Panc1 (cell line): ENCODE data around the gene FSTL4. TPM values are rescaled to one million over a fixed set of nuclear protein-coding genes. Genes with fewer than 3 reads are reported as not detected.
A peak's percentile ranks its signal among the peaks of the same experiment; 100 is the strongest.

Experiments used
- ATAC-seq: fragments of 200-7000 bp; cut with Tn5 transposase; 2 replicates; pipeline ENCODE4 v1.9.1; 2020; ENCODE audit warnings: mild to moderate bottlenecking, moderate library complexity
- BruUV-seq: library from RNA; stranded (reverse); fragments of 400-500 nt; replicated peaks from 2 replicates; lab custom pipeline; 2021; lab: Mats Ljungman, UMichigan
- CTCF ChIA-PET: fragments of 300-600 bp; sonication (Branson Sonifier 250); formaldehyde crosslinking; loops from one replicate; lab custom pipeline; 2022; ENCODE audit warnings: antibody characterized with exemption; lab: Charles Lee
- POLR2A ChIA-PET: fragments of 300-600 bp; sonication (Branson Sonifier 250); formaldehyde crosslinking; loops from one replicate; lab custom pipeline; 2022; ENCODE audit warnings: antibody characterized with exemption; lab: Charles Lee
- DNase-seq: peaks from one replicate; pipeline ENCODE4 v3.0.0-alpha.2; 2010; ENCODE audit warnings: low read depth, low spot score
- H3K27ac ChIP-seq: 2 replicates; pipeline ENCODE4 v1.5.1; 2011; ENCODE audit warnings: mild to moderate bottlenecking, low read length, inconsistent platforms
- H3K27me3 ChIP-seq: fragments of 200-500 bp; sonication (Bioruptor generic); 2 replicates; pipeline ENCODE4 v1.6.0; 2014; ENCODE audit warnings: low read length, inconsistent platforms; ENCODE audit not compliant: control insufficient read depth, insufficient read depth
- H3K36me3 ChIP-seq: fragments of 200-500 bp; sonication (Bioruptor generic); 2 replicates; pipeline ENCODE4 v1.5.1; 2014; ENCODE audit warnings: inconsistent platforms, mild to moderate bottlenecking, low read length, moderate library complexity; ENCODE audit not compliant: control insufficient read depth, insufficient read depth
- H3K4me1 ChIP-seq: 2 replicates; pipeline ENCODE4 v1.5.1; 2011; ENCODE audit warnings: inconsistent platforms, mild to moderate bottlenecking, low read length, moderate library complexity; ENCODE audit not compliant: control insufficient read depth, insufficient read depth
- H3K4me3 ChIP-seq, 2 experiments: 2 replicates each; pipeline ENCODE4 v1.5.1; 2011 to 2012; ENCODE audit warnings: low read depth in 2 of 2, low read length in 2 of 2, mild to moderate bottlenecking in 2 of 2, inconsistent platforms in 1 of 2, moderate library complexity in 1 of 2
- H3K9me3 ChIP-seq: fragments of 200-500 bp; sonication (Bioruptor generic); 2 replicates; pipeline ENCODE4 v1.5.1; 2014; ENCODE audit warnings: low read depth, mild to moderate bottlenecking, inconsistent platforms, low read length, moderate library complexity; ENCODE audit not compliant: control insufficient read depth, insufficient read depth
- POLR2AphosphoS5 ChIP-seq: IDR thresholded peaks from 2 replicates; pipeline ENCODE4 v1.6.1; 2012; ENCODE audit warnings: mild to moderate bottlenecking, low read depth, low read length, moderate library complexity
- SIN3A ChIP-seq: IDR thresholded peaks from 2 replicates; pipeline ENCODE4 v1.6.1; 2012; ENCODE audit warnings: low read depth, mild to moderate bottlenecking, low read length, moderate library complexity, borderline replicate concordance; ENCODE audit not compliant: insufficient read depth
- TCF7L2 ChIP-seq: IDR thresholded peaks from 2 replicates; pipeline ENCODE4 v1.6.1; 2011; ENCODE audit warnings: mild to moderate bottlenecking, low read depth, low read length, inconsistent platforms
- in situ Hi-C: cut with HindIII; loops from 2 replicates; pipeline ENCODE4 v1.10.0; 2016; ENCODE audit warnings: low sequenced_read_pairs, low pct_unique_long_range_greater_than_20kb
- intact Hi-C: fragments of 100-400 bp; cut with micrococcal nuclease; formaldehyde crosslinking; loops from one replicate; pipeline ENCODE4 v1.10.0; 2022; ENCODE audit not compliant: unreplicated experiment
- total RNA-seq: library from RNA; stranded (reverse); gene quantifications from one replicate; pipeline ENCODE4 v1.2.1, GENCODE V29; 2021; ENCODE audit not compliant: unreplicated experiment
- TF ChIP-seq, protein P1 (sequence below): fragments of 450-650 bp; IDR thresholded peaks from 2 replicates; pipeline ENCODE4 v1.5.1; 2017; ENCODE audit warnings: mild to moderate bottlenecking
- TF ChIP-seq, protein P2 (sequence below), 2 experiments: IDR thresholded peaks; 2 replicates each; pipeline ENCODE4 v1.6.1; 2011 to 2012; ENCODE audit warnings: low read depth in 2 of 2, control low read depth in 1 of 2, low read length in 1 of 2, mild to moderate bottlenecking in 1 of 2, moderate library complexity in 1 of 2; ENCODE audit not compliant: insufficient read depth in 1 of 2

The FSTL4 gene
- total RNA-seq, 1 experiment from 2014 or later = 0.18 TPM

DNA sequence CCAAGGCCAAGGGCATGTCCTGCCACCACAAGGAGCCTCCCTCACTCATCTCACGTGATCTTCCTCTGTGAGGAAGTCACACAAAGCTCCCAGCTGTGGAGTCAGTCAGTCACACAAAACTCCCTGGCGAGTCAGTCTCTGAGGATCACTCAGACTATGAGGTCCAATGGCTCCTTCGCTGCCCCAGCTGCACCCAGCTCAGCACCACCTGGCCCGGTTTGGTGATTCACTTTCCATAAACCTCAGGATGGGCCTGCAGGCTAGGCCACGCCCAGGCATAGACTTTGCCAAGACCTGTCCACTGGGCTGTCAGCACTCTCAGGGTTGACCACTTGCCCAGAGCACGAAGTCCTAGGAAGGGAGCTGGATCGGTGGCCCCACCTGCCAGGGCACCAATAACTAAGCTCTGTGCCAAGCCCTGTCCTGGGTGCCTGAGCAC is 326.7 kb downstream of the FSTL4 start:
- DNase-seq = peak; percentile 25
- no peak overlapping the region for H3K27ac ChIP-seq
- no peaks in the 10 kb centered on the region for H3K4me1 ChIP-seq
- H3K4me3 ChIP-seq = no peak overlapping the region
- H3K9me3 ChIP-seq = no peaks in the 10 kb centered on the region
- peak; percentile 56 for ATAC-seq
- TF ChIP-seq, protein P1, sequence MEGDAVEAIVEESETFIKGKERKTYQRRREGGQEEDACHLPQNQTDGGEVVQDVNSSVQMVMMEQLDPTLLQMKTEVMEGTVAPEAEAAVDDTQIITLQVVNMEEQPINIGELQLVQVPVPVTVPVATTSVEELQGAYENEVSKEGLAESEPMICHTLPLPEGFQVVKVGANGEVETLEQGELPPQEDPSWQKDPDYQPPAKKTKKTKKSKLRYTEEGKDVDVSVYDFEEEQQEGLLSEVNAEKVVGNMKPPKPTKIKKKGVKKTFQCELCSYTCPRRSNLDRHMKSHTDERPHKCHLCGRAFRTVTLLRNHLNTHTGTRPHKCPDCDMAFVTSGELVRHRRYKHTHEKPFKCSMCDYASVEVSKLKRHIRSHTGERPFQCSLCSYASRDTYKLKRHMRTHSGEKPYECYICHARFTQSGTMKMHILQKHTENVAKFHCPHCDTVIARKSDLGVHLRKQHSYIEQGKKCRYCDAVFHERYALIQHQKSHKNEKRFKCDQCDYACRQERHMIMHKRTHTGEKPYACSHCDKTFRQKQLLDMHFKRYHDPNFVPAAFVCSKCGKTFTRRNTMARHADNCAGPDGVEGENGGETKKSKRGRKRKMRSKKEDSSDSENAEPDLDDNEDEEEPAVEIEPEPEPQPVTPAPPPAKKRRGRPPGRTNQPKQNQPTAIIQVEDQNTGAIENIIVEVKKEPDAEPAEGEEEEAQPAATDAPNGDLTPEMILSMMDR = no peak
- no peak for TF ChIP-seq SIN3A
- no peak for TF ChIP-seq TCF7L2
- TF ChIP-seq, protein P2, sequence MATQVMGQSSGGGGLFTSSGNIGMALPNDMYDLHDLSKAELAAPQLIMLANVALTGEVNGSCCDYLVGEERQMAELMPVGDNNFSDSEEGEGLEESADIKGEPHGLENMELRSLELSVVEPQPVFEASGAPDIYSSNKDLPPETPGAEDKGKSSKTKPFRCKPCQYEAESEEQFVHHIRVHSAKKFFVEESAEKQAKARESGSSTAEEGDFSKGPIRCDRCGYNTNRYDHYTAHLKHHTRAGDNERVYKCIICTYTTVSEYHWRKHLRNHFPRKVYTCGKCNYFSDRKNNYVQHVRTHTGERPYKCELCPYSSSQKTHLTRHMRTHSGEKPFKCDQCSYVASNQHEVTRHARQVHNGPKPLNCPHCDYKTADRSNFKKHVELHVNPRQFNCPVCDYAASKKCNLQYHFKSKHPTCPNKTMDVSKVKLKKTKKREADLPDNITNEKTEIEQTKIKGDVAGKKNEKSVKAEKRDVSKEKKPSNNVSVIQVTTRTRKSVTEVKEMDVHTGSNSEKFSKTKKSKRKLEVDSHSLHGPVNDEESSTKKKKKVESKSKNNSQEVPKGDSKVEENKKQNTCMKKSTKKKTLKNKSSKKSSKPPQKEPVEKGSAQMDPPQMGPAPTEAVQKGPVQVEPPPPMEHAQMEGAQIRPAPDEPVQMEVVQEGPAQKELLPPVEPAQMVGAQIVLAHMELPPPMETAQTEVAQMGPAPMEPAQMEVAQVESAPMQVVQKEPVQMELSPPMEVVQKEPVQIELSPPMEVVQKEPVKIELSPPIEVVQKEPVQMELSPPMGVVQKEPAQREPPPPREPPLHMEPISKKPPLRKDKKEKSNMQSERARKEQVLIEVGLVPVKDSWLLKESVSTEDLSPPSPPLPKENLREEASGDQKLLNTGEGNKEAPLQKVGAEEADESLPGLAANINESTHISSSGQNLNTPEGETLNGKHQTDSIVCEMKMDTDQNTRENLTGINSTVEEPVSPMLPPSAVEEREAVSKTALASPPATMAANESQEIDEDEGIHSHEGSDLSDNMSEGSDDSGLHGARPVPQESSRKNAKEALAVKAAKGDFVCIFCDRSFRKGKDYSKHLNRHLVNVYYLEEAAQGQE (IDR thresholded peaks at IDR 0.05; ENCODE audit: insufficient read depth in 1 of 2, low read depth in 2 of 2, low read length in 1 of 2) = no peak
- no peak for TF ChIP-seq POLR2AphosphoS5
- in situ Hi-C loops = no loop called here
- intact Hi-C loops = no loop called here
- no peaks in the 10 kb centered on the region for H3K27me3 ChIP-seq
- CTCF ChIA-PET = no interaction called here
- no TSS peak for BruUV-seq
- H3K36me3 ChIP-seq = no peaks in the 10 kb centered on the region
- POLR2A ChIA-PET = interaction anchor here (0.6 kb wide), 1 partner anchor 59 kb away, joined by 3 read pairs; no protein-coding TSS in a partner anchor

DNA sequence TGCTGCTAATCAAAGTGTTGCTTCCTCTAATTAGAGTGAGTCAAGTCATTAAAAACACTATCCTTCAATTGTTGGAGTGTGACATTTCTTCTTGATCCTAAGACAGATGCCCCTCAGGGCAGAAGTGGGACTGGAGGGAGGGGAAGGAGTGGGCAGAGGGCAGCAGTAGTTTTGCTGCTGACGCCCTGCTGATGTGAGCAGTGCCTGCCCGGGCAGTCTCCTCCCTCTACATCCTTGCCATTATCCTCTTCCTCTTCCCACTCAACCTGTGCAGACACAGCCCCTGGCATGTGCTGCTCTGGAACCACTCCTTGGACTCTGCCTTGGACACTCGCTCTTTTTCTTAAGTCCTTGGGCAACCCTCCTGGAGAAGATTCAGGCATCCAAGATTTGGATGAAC is 328.0 kb downstream of the FSTL4 start:
- H3K27ac ChIP-seq = no peak overlapping the region
- H3K4me1 ChIP-seq = no peaks in the 10 kb centered on the region
- H3K36me3 ChIP-seq = no peaks in the 10 kb centered on the region
- no peaks in the 10 kb centered on the region for H3K9me3 ChIP-seq
- in situ Hi-C loops (no loop called here), intact Hi-C loops (no loop called here)
- H3K4me3 ChIP-seq = no peak overlapping the region
- H3K27me3 ChIP-seq = no peaks in the 10 kb centered on the region
- ChIA-PET CTCF (no interaction called here), POLR2A (no interaction called here)
- TF ChIP-seq TCF7L2 (no peak), POLR2AphosphoS5 (no peak), SIN3A (no peak)
- TF ChIP-seq, protein P1 = no peak
- TF ChIP-seq, protein P2 (IDR thresholded peaks at IDR 0.05; ENCODE audit: insufficient read depth in 1 of 2, low read depth in 2 of 2, low read length in 1 of 2) = no peak
- no TSS peak for BruUV-seq
- no peak for ATAC-seq
- no peak for DNase-seq
